NB4 (cell line): Measurements from ENCODE around the gene USH2A.

ENCODE experiments used
- DNase-seq: peaks from one replicate; pipeline ENCODE4 v3.0.0; 2010; ENCODE audit warnings: low read depth
- H3K4me3 ChIP-seq: one replicate; pipeline ENCODE4 v1.5.1; 2011; ENCODE audit warnings: mild to moderate bottlenecking, low read depth, low read length, moderate library complexity
- MYC ChIP-seq: IDR thresholded peaks from 2 replicates; pipeline ENCODE4 v1.6.1; 2011; ENCODE audit warnings: low read depth, low read length
- POLR2A ChIP-seq: IDR thresholded peaks from 2 replicates; pipeline ENCODE4 v1.6.1; 2011; ENCODE audit warnings: mild to moderate bottlenecking; ENCODE audit not compliant: insufficient read length; ENCODE audit errors: extremely low read depth
- TF ChIP-seq, protein P1 (sequence below): IDR thresholded peaks from one replicate; pipeline ENCODE4 v1.5.1; 2012; ENCODE audit warnings: low read depth, low read length
- TF ChIP-seq, protein P2 (sequence below): IDR thresholded peaks from 2 replicates; pipeline ENCODE4 v1.6.1; 2011; ENCODE audit warnings: low read depth, low read length

Gene USH2A

DNA sequence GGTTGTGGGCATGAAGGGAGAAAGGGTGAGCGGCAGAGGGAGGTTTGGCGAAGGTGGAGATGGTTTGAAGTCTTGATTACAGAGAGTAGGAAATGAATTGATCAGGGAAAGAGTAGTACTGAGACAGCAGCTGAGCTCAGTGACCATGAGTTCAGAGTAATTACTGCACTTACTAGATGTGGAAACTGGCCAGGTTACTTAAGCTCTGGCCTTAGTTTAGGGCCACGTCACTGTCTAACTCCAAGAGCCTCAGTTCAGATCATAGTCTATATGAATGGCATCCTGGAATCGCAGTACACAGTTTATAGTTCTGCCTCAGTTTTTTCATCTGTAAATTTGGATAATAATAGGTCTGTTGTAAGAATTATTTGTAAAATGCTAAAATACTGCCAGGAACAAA, 778.1 kb downstream of the USH2A start:
- DNase-seq: no peak
- TF ChIP-seq MYC (no peak), POLR2A (no peak)
- TF ChIP-seq, protein P1, sequence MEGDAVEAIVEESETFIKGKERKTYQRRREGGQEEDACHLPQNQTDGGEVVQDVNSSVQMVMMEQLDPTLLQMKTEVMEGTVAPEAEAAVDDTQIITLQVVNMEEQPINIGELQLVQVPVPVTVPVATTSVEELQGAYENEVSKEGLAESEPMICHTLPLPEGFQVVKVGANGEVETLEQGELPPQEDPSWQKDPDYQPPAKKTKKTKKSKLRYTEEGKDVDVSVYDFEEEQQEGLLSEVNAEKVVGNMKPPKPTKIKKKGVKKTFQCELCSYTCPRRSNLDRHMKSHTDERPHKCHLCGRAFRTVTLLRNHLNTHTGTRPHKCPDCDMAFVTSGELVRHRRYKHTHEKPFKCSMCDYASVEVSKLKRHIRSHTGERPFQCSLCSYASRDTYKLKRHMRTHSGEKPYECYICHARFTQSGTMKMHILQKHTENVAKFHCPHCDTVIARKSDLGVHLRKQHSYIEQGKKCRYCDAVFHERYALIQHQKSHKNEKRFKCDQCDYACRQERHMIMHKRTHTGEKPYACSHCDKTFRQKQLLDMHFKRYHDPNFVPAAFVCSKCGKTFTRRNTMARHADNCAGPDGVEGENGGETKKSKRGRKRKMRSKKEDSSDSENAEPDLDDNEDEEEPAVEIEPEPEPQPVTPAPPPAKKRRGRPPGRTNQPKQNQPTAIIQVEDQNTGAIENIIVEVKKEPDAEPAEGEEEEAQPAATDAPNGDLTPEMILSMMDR: no peak
- TF ChIP-seq, protein P2, sequence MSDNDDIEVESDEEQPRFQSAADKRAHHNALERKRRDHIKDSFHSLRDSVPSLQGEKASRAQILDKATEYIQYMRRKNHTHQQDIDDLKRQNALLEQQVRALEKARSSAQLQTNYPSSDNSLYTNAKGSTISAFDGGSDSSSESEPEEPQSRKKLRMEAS: no peak
- no peak overlapping the region for H3K4me3 ChIP-seq

DNA sequence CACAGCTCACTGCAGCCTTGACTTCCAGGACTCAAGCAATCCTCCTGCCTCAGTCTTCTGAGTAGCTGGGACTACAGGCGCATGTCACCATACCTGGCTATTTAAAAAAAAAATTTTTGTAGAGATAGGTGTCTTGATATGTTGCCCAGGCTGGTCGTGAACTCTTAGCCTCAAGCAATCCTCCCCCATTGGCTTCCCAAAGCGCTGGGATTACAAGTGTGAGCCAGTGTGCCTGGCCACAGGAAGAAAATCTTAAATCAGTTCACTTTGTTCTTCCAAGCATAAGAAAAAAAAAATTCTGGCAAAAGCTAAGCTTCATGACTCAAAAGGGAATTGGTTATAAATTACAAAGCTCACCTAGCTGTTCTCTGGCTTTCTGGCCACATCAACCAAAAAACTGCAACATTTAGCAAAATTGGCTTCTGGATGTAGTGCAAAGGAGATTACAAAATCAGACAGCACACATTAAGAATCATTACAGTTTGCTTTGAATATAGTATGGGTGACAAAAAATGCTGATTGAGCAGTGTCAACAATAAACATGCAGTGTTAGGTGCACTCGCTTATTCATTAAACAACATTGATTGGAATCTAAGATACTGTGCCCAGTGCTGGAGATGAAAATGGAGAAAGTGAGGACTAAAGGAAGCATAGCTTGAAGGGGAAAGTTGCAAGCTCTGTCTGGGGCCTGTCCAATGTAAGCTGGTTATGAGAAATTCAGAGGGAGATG, 779.5 kb downstream of the USH2A start:
- DNase-seq: no peak
- H3K4me3 ChIP-seq: no peak overlapping the region
- no peak for TF ChIP-seq MYC
- TF ChIP-seq, protein P1: no peak
- TF ChIP-seq, protein P2: no peak
- TF ChIP-seq POLR2A: no peak

DNA sequence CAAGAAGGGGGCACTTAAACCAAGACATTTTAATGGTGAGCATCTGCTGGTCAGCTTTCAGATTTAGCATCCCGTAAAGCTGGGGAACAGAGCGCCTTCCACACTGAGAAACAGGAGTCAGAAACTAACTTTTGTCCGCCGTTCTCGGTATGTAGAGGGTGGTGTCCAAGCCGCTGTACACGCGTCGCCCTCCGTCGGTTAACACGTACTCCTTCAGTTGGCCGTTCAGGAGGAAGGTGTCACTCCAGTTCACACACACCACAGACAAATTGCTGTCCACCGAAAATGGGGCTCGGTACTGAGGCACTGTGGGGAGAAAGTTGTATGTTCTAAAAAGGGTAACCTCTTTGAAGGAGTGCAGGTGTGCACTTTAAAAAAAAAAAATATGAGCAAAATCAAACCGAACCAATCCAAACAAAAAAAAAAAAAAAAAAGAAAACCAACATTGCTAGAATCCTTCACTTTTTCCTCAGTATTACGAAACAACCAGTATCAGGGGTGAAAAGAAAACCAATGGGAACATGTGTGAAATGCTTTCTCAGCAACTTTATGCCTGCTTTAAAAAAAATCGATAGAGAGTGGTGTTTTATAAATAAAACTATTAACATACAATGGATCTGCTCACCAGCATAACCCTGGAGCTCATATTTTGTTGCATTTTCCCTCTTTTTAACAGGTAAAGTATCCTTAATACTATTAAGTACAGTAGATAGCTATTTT, 782.7 kb downstream of the USH2A start:
- no peak for DNase-seq
- no peak overlapping the region for H3K4me3 ChIP-seq
- TF ChIP-seq, protein P1: no peak
- TF ChIP-seq POLR2A (no peak), MYC (no peak)
- TF ChIP-seq, protein P2: no peak

DNA sequence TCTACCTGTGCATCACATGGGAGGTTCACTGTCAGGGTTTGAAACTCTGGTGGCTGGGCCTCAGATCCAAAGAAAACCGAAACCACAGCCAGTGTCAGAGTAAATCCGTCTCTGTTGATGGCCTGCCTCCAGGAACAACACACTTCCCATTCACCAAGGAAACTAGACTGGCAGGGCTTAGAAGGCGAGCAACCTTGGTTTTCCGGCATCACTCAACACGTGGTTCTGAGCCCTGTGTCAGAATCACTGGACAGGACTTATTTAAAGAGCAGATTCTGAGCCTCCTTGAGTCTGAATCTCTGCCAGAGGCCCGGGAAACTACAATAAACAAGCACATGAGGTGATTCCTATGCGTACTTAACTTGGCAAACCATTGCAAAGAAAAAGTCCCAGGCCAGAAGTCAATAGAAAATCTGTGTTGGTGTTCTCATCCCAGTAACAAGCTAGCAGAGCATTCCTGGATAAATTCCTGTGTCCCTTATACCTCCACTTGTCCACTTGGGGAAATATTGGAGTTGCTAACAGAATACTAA, 786.1 kb downstream of the USH2A start:
- no peak for DNase-seq
- H3K4me3 ChIP-seq: no peak overlapping the region
- TF ChIP-seq, protein P1: no peak
- TF ChIP-seq MYC (no peak), POLR2A (no peak)
- TF ChIP-seq, protein P2: no peak

DNA sequence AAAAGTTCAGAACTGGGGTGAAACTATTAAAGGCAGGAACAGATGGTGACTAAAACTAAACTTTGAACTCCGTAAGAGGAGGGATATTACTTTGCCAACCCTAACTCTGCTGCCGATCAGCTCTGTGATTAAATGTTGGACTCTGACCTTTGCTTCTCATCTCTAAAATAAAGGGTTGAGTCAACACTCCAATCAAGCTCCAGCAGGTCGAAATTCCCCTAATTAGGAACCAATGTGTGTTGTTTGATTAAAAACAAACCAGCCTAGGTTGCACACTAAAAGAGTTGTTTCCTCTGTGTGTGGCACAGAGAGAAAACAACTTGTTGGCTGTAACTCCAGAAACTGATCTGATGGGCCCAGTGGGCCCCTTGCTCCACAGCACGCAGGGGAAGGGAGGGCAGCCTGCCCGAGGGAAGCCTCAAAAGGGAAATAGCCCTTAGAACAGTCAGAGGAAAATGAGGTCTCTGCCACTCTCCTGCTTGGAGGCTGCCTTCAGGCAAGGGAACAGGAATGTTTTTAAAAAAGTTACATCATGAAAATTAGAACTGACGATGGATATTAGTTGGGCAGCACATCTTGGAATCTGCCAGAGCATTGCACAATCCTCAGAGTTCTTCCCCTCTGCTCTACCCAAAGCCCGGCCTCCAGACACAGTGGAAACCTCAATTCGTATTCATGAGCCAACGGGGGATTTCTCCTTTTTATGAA, 786.8 kb downstream of the USH2A start:
- no peak overlapping the region for H3K4me3 ChIP-seq
- TF ChIP-seq MYC: no peak
- no peak for TF ChIP-seq POLR2A
- TF ChIP-seq, protein P1: no peak
- TF ChIP-seq, protein P2: no peak
- no peak for DNase-seq
